H9 (cell line): ENCODE data around the gene CDH22. TPM values are rescaled to one million over a fixed set of nuclear protein-coding genes. Genes with fewer than 3 reads are reported as not detected.
A peak's percentile ranks its signal among the peaks of the same experiment; 100 is the strongest.

Experiments used
- DNase-seq: peaks from one replicate; pipeline ENCODE4 v3.0.0-alpha.2; 2017
- H2AFZ ChIP-seq: one replicate; pipeline ENCODE4 v1.6.1; 2013; ENCODE audit warnings: mild to moderate bottlenecking, low read length, control low read depth, moderate library complexity
- H2AK5ac ChIP-seq: 2 replicates; pipeline ENCODE4 v1.6.1; 2013; ENCODE audit warnings: low read length, control low read depth, mixed read lengths; ENCODE audit not compliant: insufficient read length
- H2BK120ac ChIP-seq: one replicate; pipeline ENCODE4 v1.6.1; 2013; ENCODE audit warnings: low read depth, mild to moderate bottlenecking, low read length, control low read depth, inconsistent platforms; ENCODE audit not compliant: poor library complexity, severe bottlenecking
- H2BK12ac ChIP-seq: 2 replicates; pipeline ENCODE4 v1.6.1; 2013; ENCODE audit warnings: low read length, control low read depth, mixed read lengths, low read depth; ENCODE audit not compliant: insufficient read length
- H2BK15ac ChIP-seq: 2 replicates; pipeline ENCODE4 v1.6.1; 2013; ENCODE audit warnings: low read depth, low read length, control low read depth
- H2BK20ac ChIP-seq: one replicate; pipeline ENCODE4 v1.6.1; 2013; ENCODE audit warnings: low read depth, mild to moderate bottlenecking, low read length, control low read depth, inconsistent platforms; ENCODE audit not compliant: poor library complexity, severe bottlenecking
- H2BK5ac ChIP-seq: 2 replicates; pipeline ENCODE4 v1.6.1; 2013; ENCODE audit warnings: low read length, control low read depth, mixed read lengths; ENCODE audit not compliant: insufficient read length
- H3K14ac ChIP-seq: 2 replicates; pipeline ENCODE4 v1.6.1; 2013; ENCODE audit warnings: low read length, control low read depth; ENCODE audit not compliant: insufficient read depth
- H3K18ac ChIP-seq: 2 replicates; pipeline ENCODE4 v1.6.1; 2013; ENCODE audit warnings: low read depth, mild to moderate bottlenecking, mixed read lengths, low read length, control low read depth; ENCODE audit not compliant: insufficient read length
- H3K23ac ChIP-seq: 2 replicates; pipeline ENCODE4 v1.6.1; 2013; ENCODE audit warnings: low read length, control low read depth, mixed read lengths, low read depth; ENCODE audit not compliant: insufficient read length
- H3K23me2 ChIP-seq: 2 replicates; pipeline ENCODE4 v1.6.1; 2013; ENCODE audit warnings: low read depth, mild to moderate bottlenecking, mixed read lengths, low read length, control low read depth; ENCODE audit not compliant: insufficient read length, poor library complexity, severe bottlenecking
- H3K27ac ChIP-seq: 2 replicates; pipeline ENCODE4 v1.5.1; 2013; ENCODE audit warnings: low read length, control low read depth, mixed read lengths, low read depth; ENCODE audit not compliant: insufficient read length
- H3K27me3 ChIP-seq: 2 replicates; pipeline ENCODE4 v1.6.1; 2013; ENCODE audit warnings: low read length, control low read depth, inconsistent platforms; ENCODE audit not compliant: insufficient read depth
- H3K4ac ChIP-seq: 2 replicates; pipeline ENCODE4 v1.6.1; 2013; ENCODE audit warnings: low read depth, mild to moderate bottlenecking, control low read depth, inconsistent platforms, low read length, moderate library complexity
- H3K4me1 ChIP-seq: 2 replicates; pipeline ENCODE4 v1.6.1; 2013; ENCODE audit warnings: low read length, control low read depth, inconsistent platforms; ENCODE audit not compliant: insufficient read depth
- H3K4me2 ChIP-seq: 2 replicates; pipeline ENCODE4 v1.6.1; 2013; ENCODE audit warnings: low read length, control low read depth, mixed read lengths; ENCODE audit not compliant: insufficient read length, insufficient read depth
- H3K56ac ChIP-seq: 2 replicates; pipeline ENCODE4 v1.6.1; 2013; ENCODE audit warnings: low read depth, mild to moderate bottlenecking, mixed read lengths, low read length, control low read depth; ENCODE audit not compliant: insufficient read length
- H3K79me1 ChIP-seq: 2 replicates; pipeline ENCODE4 v1.6.1; 2013; ENCODE audit warnings: low read depth, mild to moderate bottlenecking, moderate library complexity, low read length, control low read depth, inconsistent platforms; ENCODE audit not compliant: insufficient read depth, poor library complexity, severe bottlenecking
- H3K79me2 ChIP-seq: 2 replicates; pipeline ENCODE4 v1.6.1; 2013; ENCODE audit warnings: low read length, control low read depth, inconsistent platforms; ENCODE audit not compliant: insufficient read depth
- H3K9ac ChIP-seq: 2 replicates; pipeline ENCODE4 v1.6.1; 2013; ENCODE audit warnings: low read length, control low read depth, mixed read lengths; ENCODE audit not compliant: insufficient read length; ENCODE audit errors: extremely low read depth
- H3K9me3 ChIP-seq: one replicate; pipeline ENCODE4 v1.6.1; 2013; ENCODE audit warnings: low read depth, low read length, inconsistent platforms; ENCODE audit not compliant: control insufficient read depth
- H3T11ph ChIP-seq: one replicate; pipeline ENCODE4 v1.6.1; 2013; ENCODE audit warnings: mild to moderate bottlenecking, low read length, control low read depth, inconsistent platforms
- H4K20me1 ChIP-seq: one replicate; pipeline ENCODE4 v1.6.1; 2013; ENCODE audit not compliant: control insufficient read depth, insufficient read length, insufficient read depth
- H4K5ac ChIP-seq: 2 replicates; pipeline ENCODE4 v1.6.1; 2013; ENCODE audit warnings: low read depth, mild to moderate bottlenecking, mixed read lengths, low read length, control low read depth; ENCODE audit not compliant: insufficient read length
- H4K8ac ChIP-seq: replicated peaks from 2 replicates; pipeline ENCODE4 v1.6.1; 2013; ENCODE audit warnings: low read length, control low read depth, mixed read lengths, low read depth; ENCODE audit not compliant: insufficient read length
- H4K91ac ChIP-seq: 2 replicates; pipeline ENCODE4 v1.6.1; 2013; ENCODE audit warnings: low read depth, mild to moderate bottlenecking, moderate library complexity, mixed read lengths, low read length, control low read depth; ENCODE audit not compliant: insufficient read length
- H3K27ac Mint-ChIP-seq, 3 experiments: 2 replicates in 2 of 3; 3 replicates in 1 of 3; pipeline ENCODE4 v1.8.0; 2020 to 2021; ENCODE audit warnings: mixed read lengths in 3 of 3, mild to moderate bottlenecking in 1 of 3, moderate library complexity in 1 of 3
- H3K27me3 Mint-ChIP-seq: 2 replicates; pipeline ENCODE4 v1.8.0; 2021; ENCODE audit warnings: low read depth, mild to moderate bottlenecking, moderate library complexity, mixed read lengths
- H3K36me3 Mint-ChIP-seq, 3 experiments: 2 replicates in 2 of 3; 3 replicates in 1 of 3; pipeline ENCODE4 v1.8.0; 2020 to 2021; ENCODE audit warnings: low read depth in 3 of 3, mixed read lengths in 3 of 3; ENCODE audit not compliant: insufficient read depth in 1 of 3
- H3K4me1 Mint-ChIP-seq, 2 experiments: 2 replicates each; pipeline ENCODE4 v1.8.0; 2020; ENCODE audit warnings: mixed read lengths in 2 of 2
- H3K4me3 Mint-ChIP-seq, 2 experiments: 2 replicates in 1 of 2; 3 replicates in 1 of 2; pipeline ENCODE4 v1.8.0; 2020 to 2021; ENCODE audit warnings: mild to moderate bottlenecking in 2 of 2, mixed read lengths in 2 of 2, moderate library complexity in 1 of 2
- H3K9me3 Mint-ChIP-seq, 2 experiments: 2 replicates in 1 of 2; 3 replicates in 1 of 2; pipeline ENCODE4 v1.8.0; 2020; ENCODE audit warnings: mild to moderate bottlenecking in 2 of 2, mixed read lengths in 2 of 2, moderate library complexity in 1 of 2
- CTCF ChIP-seq: fragments of 200-600 bp; sonication (generic); conservative IDR thresholded peaks from 3 replicates; pipeline ENCODE4 v1.8.0; 2021; ENCODE audit warnings: antibody characterized with exemption, mild to moderate bottlenecking
- WGBS: extraction: QIAGEN DNeasy Blood & Tissue Kit; methylation state at CpG from one replicate; pipeline ENCODE4 v1.1.7; 2013; ENCODE audit warnings: missing lambda C conversion rate, low lambda C conversion rate, mixed read lengths; ENCODE audit not compliant: insufficient read length; ENCODE audit errors: extremely low coverage; 5-methylcytosine and 5-hydroxymethylcytosine counted together
- total RNA-seq: library from RNA; stranded (reverse); gene quantifications from 2 replicates; pipeline ENCODE4 v1.2.1, GENCODE V29; 2021

Gene CDH22
- total RNA-seq, 1 experiment from 2014 or later = not detected

GRCh38 chr20:46175127-46175494, 133.2 kb downstream of the CDH22 start:
- Mint-ChIP-seq H3K4me1 (no peaks in the 10 kb centered on the region), H3K27ac (no peak overlapping the region), H3K9me3 (no peaks in the 10 kb centered on the region; a peak in 1 of 5 replicates), H3K4me3 (peak overlapping the region; percentile 38 to 65), H3K27me3 (peaks cover 68% of the 10 kb centered on the region), H3K36me3 (no peaks in the 10 kb centered on the region)
- H4K91ac ChIP-seq = no peak overlapping the region
- no peak overlapping the region for H2BK5ac ChIP-seq
- no peak overlapping the region for H3K27ac ChIP-seq
- no peak overlapping the region for H4K8ac ChIP-seq
- no peak overlapping the region for H2BK120ac ChIP-seq
- no peaks in the 10 kb centered on the region for H3K23me2 ChIP-seq
- H3K18ac ChIP-seq = no peak overlapping the region
- no peak for TF ChIP-seq CTCF
- H4K5ac ChIP-seq = no peak overlapping the region
- no peak overlapping the region for H3K4ac ChIP-seq
- H3K79me1 ChIP-seq = no peaks in the 10 kb centered on the region
- H4K20me1 ChIP-seq = no peaks in the 10 kb centered on the region
- H3K4me2 ChIP-seq = peak overlapping the region; percentile 13
- no peak overlapping the region for H2BK12ac ChIP-seq
- no peaks in the 10 kb centered on the region for H3K79me2 ChIP-seq
- WGBS = no CpG with 5 or more reads among the region's 4 CpGs
- DNase-seq = no peak
- H3K23ac ChIP-seq = no peak overlapping the region
- no peaks in the 10 kb centered on the region for H3K4me1 ChIP-seq
- H3K9me3 ChIP-seq = no peaks in the 10 kb centered on the region
- no peak overlapping the region for H2AFZ ChIP-seq
- H3K9ac ChIP-seq = no peak overlapping the region
- no peak overlapping the region for H2AK5ac ChIP-seq
- no peak overlapping the region for H2BK20ac ChIP-seq
- H3K14ac ChIP-seq = no peak overlapping the region
- no peak overlapping the region for H3T11ph ChIP-seq
- peaks cover 15% of the 10 kb centered on the region for H3K27me3 ChIP-seq
- no peak overlapping the region for H3K56ac ChIP-seq
- no peak overlapping the region for H2BK15ac ChIP-seq
